IPS-11a (cell line): ENCODE measurements around the gene CACNA1C.

Experiments
- H3K4me3 ChIP-seq: one replicate; pipeline ENCODE4 v1.5.1; 2013; ENCODE audit warnings: low read depth, low read length, control low read depth

Gene CACNA1C

GRCh38 chr12:2401040-2401439 is 348.3 kb downstream of the CACNA1C start:
- H3K4me3 ChIP-seq = no peak overlapping the region

DNA sequence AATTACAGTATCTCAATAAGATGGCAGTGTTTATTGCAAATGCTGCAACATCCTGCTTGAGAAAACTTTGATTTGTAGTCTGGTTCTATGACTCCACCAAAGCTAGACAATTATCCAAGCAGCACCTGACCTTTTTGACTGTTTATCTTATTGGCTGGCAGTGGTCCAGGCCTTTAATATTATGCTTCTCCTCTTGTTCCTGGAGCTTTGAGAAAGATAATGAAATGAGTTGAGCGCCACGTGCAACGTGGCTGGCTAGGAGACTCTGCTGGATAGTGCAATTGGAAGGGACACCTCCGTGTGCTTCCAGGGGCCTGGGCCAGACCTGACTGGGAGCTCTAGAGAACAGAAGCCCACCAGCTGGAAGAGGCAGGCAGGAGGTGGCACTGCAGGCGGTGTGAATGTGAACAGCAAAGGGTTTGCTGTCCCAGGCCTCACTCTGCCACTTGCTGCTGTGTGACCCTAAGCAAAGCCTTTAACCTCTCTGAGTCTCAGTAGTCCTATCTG is 349.3 kb downstream of the CACNA1C start:
- H3K4me3 ChIP-seq = no peak overlapping the region

DNA sequence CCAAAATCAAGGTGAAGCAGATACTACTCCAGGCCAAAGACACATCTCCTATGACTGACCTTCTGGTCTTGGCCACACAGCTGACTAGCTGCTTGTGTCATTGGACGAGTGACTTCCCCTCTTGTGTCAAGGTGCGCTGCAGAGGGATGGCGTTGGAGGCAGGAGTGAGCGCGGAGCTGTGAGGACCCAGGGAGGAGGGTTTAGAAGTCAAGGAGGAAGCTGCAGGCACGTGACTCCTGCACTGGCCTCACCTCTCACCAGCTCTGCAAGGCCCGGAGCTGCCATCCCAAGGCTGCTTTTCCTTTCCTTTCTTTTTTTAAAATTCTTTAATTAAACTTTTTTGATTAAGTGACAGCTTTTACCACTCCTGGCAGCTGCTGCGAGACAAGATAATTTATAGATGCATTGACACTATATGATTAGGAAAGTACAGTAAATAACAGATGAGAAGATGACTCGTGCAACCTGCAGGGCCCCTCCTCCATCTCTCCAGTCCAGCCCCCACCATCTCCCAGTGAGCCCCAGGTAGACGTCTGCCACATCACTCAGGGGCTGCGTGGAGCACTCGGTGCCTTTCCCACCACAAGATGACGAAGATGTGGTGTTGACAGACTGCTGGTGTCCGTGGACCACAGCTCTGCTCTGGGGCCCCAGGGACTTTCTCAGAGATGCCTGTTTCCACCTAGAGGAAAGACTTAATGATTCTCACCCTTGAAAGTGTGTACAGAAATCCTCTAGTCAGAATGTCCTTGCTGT is 350.6 kb downstream of the CACNA1C start:
- H3K4me3 ChIP-seq = no peak overlapping the region

- no peak overlapping the region for H3K4me3 ChIP-seq
These were observed 352.3 kb downstream of the CACNA1C start for GRCh38 chr12:2405039-2405438.

- no peak overlapping the region for H3K4me3 ChIP-seq
These were observed 354.1 kb downstream of the CACNA1C start for GRCh38 chr12:2406903-2407302.

- no peak overlapping the region for H3K4me3 ChIP-seq
These were observed 355.5 kb downstream of the CACNA1C start for GRCh38 chr12:2408262-2408661.

DNA sequence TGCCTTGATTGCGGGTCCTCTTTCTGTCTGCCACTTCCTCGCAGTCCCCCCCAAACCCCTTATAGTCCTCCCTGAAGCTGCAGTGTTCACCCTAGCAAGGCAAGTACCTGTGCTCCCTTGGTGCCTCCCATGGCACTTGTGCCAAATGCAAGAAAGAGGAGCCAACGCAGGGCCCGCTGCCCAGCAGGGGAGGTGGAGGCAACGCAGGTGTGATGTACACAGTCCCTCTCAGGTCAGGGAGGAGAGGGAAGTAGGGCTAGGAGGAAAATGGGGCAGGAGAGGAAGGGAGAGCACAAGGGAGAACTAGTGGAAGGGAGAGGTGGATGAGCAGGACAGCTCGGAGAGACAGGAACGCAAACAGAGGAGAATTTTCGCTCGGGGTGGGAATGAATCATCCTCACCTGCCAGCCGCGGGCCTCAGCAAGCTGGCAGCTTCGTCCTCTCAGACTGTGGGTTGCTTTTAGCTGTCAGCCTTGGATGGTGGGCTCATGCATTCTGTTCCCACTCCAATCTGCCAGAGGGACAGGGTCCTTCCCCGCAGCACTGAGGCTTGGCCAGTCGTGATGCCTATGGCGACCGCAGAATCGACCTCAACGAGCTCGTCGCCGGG is 357.0 kb downstream of the CACNA1C start:
- H3K4me3 ChIP-seq = no peak overlapping the region

GRCh38 chr12:2410496-2410895 is 357.7 kb downstream of the CACNA1C start:
- no peak overlapping the region for H3K4me3 ChIP-seq

GRCh38 chr12:2411011-2411410 is 358.2 kb downstream of the CACNA1C start:
- H3K4me3 ChIP-seq = no peak overlapping the region

DNA sequence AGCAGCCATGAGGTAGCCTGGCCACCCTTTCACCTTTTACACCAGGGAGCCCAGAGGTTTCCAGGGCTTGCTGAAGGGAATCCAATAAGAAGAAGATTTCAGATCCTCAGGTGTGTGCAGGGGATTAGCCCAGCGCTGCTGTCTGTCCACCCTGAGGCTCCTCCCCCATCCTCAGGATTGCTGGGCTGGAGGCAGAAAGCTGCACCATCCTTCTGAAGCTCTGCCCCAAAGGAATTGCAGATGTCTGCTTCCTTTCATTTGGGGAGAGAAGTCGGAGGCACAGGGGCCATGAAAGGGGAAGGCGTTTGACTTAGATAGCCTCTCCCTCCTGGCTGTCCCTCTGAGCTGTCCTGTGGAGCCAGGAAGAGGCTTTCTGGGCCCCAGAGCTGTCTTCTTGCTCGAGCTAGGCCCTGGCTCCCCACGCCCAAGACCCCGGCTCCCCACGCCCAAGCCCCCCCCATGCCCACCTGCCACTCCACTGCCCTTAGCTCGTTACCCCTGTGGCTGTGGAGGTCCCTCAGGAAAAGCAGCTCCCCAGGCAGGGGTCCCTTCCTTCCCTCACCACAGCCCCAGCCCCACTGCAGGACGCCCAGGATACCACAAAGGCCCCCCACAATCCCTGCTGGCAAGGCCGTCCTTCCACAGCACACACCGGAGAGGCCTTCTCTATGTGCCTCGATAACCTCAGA is 359.0 kb downstream of the CACNA1C start:
- no peak overlapping the region for H3K4me3 ChIP-seq

- H3K4me3 ChIP-seq = no peak overlapping the region
These were observed 359.5 kb downstream of the CACNA1C start for GRCh38 chr12:2412305-2412643.

- no peak overlapping the region for H3K4me3 ChIP-seq
These were observed 360.5 kb downstream of the CACNA1C start for GRCh38 chr12:2413301-2413700.

- H3K4me3 ChIP-seq = no peak overlapping the region
These were observed 361.4 kb downstream of the CACNA1C start for GRCh38 chr12:2413999-2414792.

DNA sequence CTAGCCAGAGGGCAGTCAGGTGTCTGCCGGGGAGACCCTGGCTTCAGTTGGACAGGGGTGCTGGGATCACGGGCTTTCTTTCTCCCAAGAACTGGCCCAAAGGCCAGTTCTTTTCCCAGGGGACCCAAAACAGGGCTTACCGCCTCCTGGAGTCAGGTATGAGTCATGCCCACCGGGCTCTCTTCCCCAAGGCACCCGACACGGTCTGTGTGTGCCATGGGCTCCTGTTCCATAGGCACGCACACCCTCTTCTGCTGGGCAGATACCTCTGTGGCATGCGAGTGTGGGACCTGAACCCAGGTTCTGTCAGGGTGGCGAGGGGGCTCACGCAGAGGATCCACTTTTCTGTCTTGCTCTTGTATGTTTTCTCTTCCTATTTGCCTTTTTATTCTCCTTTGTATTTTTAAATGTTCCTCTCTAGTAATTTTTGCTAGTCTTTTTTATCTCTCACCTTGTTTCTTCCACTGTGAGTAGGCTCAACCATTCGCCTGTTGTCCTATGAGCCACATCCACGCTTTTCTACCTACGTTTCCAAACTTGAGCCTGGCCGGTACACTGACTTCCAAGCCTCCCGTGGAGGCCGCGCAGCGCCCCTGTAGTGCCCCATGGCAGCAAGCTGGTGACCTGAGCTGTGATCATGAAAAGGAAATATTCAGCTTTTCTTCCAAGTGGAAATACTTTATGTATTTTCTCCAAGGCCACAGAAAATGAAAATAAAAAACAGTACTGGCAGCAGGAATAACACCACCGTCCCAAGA is 362.2 kb downstream of the CACNA1C start:
- no peak overlapping the region for H3K4me3 ChIP-seq

DNA sequence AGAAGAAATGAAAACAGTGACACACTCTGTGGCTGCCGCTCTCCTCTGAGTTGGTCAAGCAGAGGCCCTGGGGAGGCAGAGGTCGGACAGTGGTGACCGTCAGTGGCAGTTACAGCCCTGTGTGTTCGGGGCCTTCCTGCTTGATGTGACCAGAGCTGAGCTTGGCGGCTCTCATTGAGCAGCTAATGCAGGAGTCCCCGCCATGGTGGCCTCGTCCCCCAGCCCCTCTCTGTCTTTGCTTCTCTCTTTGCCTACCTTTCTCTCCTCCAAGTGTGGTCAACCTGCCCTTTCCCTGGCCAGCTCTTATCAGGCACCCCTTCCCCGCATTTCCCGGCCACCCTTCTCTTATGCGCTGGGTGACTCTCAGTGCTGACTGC is 362.8 kb downstream of the CACNA1C start:
- H3K4me3 ChIP-seq = no peak overlapping the region

- H3K4me3 ChIP-seq = no peak overlapping the region
These were observed 363.4 kb downstream of the CACNA1C start for GRCh38 chr12:2416158-2416557.

- no peak overlapping the region for H3K4me3 ChIP-seq
These were observed 364.8 kb downstream of the CACNA1C start for GRCh38 chr12:2417481-2418160.

- H3K4me3 ChIP-seq = no peak overlapping the region
These were observed 365.8 kb downstream of the CACNA1C start for GRCh38 chr12:2418579-2418978.

DNA sequence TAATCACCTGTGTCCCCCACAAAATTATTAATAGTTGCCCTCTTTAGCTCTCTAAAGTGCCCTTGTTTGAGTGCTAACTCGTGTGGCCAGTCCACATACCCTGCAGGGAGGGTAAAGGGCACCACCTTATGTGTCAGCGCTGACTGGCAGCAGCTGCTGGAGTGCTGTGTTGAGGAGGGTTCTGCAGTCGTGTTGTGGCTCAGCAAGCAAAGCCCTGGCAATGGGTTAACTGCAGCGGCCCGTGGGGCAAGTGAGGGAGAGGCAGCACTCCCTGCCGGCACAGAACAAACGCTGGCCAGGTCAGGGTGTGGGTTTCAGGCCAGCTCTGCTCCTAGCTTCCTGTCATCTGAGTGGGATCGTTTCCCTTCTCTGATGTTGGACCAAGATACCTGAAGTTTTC is 369.8 kb downstream of the CACNA1C start:
- H3K4me3 ChIP-seq = no peak overlapping the region

DNA sequence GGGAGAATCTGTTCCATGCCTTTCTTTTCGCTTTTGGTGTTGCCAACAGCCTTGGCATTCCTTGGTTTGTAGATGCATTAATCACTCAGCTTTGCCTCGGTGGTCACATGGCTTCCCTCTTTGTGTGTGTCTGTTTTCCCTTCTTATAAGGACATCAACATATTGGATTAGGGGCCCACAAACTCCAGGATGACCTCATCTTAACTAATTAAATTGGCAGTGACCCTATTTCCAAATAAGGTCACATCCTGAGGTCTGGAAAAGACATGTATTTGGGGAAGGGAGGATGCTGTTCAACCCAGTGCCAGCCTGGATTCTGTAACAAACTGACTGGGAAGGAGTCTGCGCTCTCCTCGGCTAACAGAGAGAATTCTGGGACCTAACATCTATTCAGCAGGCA is 376.2 kb downstream of the CACNA1C start:
- no peak overlapping the region for H3K4me3 ChIP-seq
